ENCODE data around the gene CCNO. TPM values are rescaled to one million over a fixed set of nuclear protein-coding genes. Genes with fewer than 3 reads are reported as not detected.
A peak's percentile ranks its signal among the peaks of the same experiment; 100 is the strongest.

CCNO gene, protein sequence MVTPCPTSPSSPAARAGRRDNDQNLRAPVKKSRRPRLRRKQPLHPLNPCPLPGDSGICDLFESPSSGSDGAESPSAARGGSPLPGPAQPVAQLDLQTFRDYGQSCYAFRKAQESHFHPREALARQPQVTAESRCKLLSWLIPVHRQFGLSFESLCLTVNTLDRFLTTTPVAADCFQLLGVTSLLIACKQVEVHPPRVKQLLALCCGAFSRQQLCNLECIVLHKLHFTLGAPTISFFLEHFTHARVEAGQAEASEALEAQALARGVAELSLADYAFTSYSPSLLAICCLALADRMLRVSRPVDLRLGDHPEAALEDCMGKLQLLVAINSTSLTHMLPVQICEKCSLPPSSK
- under 1 TPM in 1 of 4 donors, not detected in 3; 0.49 TPM for polyA plus RNA-seq
- long read RNA-seq, donor 1: 0 reads
- long read RNA-seq, donor 2: 0 reads
- long read RNA-seq, donor 3: 0 reads
- long read RNA-seq, donor 4: 0 reads
- long read RNA-seq, donor 5: 0 reads
- long read RNA-seq, donor 6: 0 reads
- long read RNA-seq, donor 7: 0 reads
- long read RNA-seq, donor 8: 0 reads
- long read RNA-seq, donor 9: 0 reads
- long read RNA-seq, donor 10: 0 reads

- 0 to 1% (median 0%) methylated on average over 85 to 106 of the region's 106 CpGs for WGBS, 3 donors
- FAIRE-seq: no peak
- Histone ChIP-seq H3K27ac (ENCODE audit: low read depth in 1 of 3, low read length in 2 of 3) (no peak within 1 kb of the TSS), H3K27me3 (ENCODE audit: control insufficient read depth in 3 of 3, insufficient read depth in 3 of 3, low read length in 3 of 3) (peaks cover 12 to 90% (median 49%) of the 10 kb centered on the region in 3 donors), H3K4me3 (ENCODE audit: low read depth in 1 of 3, low read length in 3 of 3) (peak within 1 kb of the TSS; percentile 36 to 57 (median 47)), H3K36me3 (ENCODE audit: control insufficient read depth in 3 of 3, insufficient read depth in 2 of 3, low read depth in 1 of 3, low read length in 3 of 3) (no peaks in the 10 kb centered on the region), H3K9me3 (ENCODE audit: control insufficient read depth in 2 of 2, insufficient read depth in 1 of 2, low read depth in 1 of 2, low read length in 1 of 2) (no peaks in the 10 kb centered on the region), H3K4me1 (ENCODE audit: control insufficient read depth in 3 of 3, insufficient read depth in 2 of 3, low read depth in 1 of 3, low read length in 2 of 3) (peaks cover 0 to 34% (median 3%) of the 10 kb centered on the region in 3 donors)
- peak; percentile 61 to 69 for DNase-seq
These were observed at the start of gene CCNO for GRCh38 chr5:55232985-55233928. CCNO (minus strand) TSS chr5:55233608; CDS start chr5:55233523, 85 bp downstream.

DNA sequence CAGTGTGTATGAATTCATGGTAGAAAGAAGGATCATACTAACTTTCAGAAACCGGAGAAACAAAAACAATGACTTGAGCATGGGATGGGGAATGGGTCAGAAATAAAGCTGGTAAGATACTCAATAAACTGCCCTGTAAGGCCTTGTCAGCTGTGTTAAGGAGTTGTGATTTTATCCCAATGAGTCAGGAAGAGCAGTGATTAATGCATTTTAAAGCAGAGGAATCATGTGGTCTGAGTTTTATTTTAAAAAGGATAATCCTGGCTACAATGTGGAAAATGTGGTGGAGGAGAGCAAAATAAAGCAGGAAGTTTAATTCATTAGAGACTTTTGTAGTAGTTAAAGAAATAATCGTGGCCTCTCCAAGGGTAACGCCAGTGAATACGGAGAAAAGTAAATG lies 45.4 kb upstream of the CCNO start:
- Histone ChIP-seq H3K36me3 (ENCODE audit: control insufficient read depth in 3 of 3, insufficient read depth in 2 of 3, low read depth in 1 of 3, low read length in 3 of 3) (peaks cover 14 to 27% (median 21%) of the 10 kb centered on the region in 3 donors), H3K9me3 (ENCODE audit: control insufficient read depth in 2 of 2, insufficient read depth in 1 of 2, low read depth in 1 of 2, low read length in 1 of 2) (no peaks in the 10 kb centered on the region), H3K4me3 (ENCODE audit: low read depth in 1 of 3, low read length in 3 of 3) (no peak overlapping the region), H3K4me1 (ENCODE audit: control insufficient read depth in 3 of 3, insufficient read depth in 2 of 3, low read depth in 1 of 3, low read length in 2 of 3) (no peaks in the 10 kb centered on the region), H3K27me3 (ENCODE audit: control insufficient read depth in 3 of 3, insufficient read depth in 3 of 3, low read length in 3 of 3) (no peaks in the 10 kb centered on the region), H3K27ac (ENCODE audit: low read depth in 1 of 3, low read length in 2 of 3) (no peak overlapping the region)
- WGBS, 3 donors: 95 to 99% (median 96%) methylated on average over 4 of the region's 4 CpGs
- FAIRE-seq (no peak), DNase-seq (no peak)

DNA sequence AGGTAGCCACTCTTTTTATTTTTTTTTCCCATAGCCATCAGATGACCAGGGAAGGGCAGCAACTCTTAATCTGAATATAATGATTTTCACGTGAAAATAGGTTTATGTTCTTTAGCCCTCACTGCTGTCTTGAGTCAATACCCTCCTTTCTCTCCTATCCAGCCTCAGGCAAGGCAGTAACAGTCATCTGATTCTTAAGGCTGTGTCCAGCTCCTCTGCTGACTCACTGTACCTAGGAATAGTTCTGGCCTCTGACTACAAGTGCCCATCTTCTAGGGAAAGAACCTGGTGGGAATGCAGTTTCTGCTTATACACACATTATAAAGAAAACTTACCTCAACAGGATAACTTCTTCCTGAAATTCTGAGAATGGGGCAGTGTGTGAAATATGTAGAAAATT lies 43.4 kb upstream of the CCNO start:
- Histone ChIP-seq H3K36me3 (ENCODE audit: control insufficient read depth in 3 of 3, insufficient read depth in 2 of 3, low read depth in 1 of 3, low read length in 3 of 3) (peaks cover 14 to 28% (median 22%) of the 10 kb centered on the region in 3 donors), H3K27me3 (ENCODE audit: control insufficient read depth in 3 of 3, insufficient read depth in 3 of 3, low read length in 3 of 3) (no peaks in the 10 kb centered on the region), H3K27ac (ENCODE audit: low read depth in 1 of 3, low read length in 2 of 3) (no peak overlapping the region), H3K9me3 (ENCODE audit: control insufficient read depth in 2 of 2, insufficient read depth in 1 of 2, low read depth in 1 of 2, low read length in 1 of 2) (no peaks in the 10 kb centered on the region), H3K4me3 (ENCODE audit: low read depth in 1 of 3, low read length in 3 of 3) (no peak overlapping the region), H3K4me1 (ENCODE audit: control insufficient read depth in 3 of 3, insufficient read depth in 2 of 3, low read depth in 1 of 3, low read length in 2 of 3) (no peaks in the 10 kb centered on the region)
- DNase-seq (no peak), FAIRE-seq (no peak)
- WGBS, 3 donors: 88 to 92% (median 89%) methylated on average over 1 of the region's 1 CpG

- no peaks in the 10 kb centered on the region for H3K4me1 ChIP-seq (ENCODE audit: control insufficient read depth in 3 of 3, insufficient read depth in 2 of 3, low read depth in 1 of 3, low read length in 2 of 3)
- no peak overlapping the region for H3K27ac ChIP-seq (ENCODE audit: low read depth in 1 of 3, low read length in 2 of 3)
- FAIRE-seq (no peak), DNase-seq (peak in 1 of 2 donors; percentile 15)
- 94 to 97% (median 97%) methylated on average over 3 of the region's 3 CpGs for WGBS, 3 donors
- no peaks in the 10 kb centered on the region for H3K9me3 ChIP-seq (ENCODE audit: control insufficient read depth in 2 of 2, insufficient read depth in 1 of 2, low read depth in 1 of 2, low read length in 1 of 2)
- no peak overlapping the region for H3K4me3 ChIP-seq (ENCODE audit: low read depth in 1 of 3, low read length in 3 of 3)
- H3K27me3 ChIP-seq (ENCODE audit: control insufficient read depth in 3 of 3, insufficient read depth in 3 of 3, low read length in 3 of 3): no peaks in the 10 kb centered on the region
- peaks cover 6 to 13% (median 11%) of the 10 kb centered on the region in 3 donors for H3K36me3 ChIP-seq (ENCODE audit: control insufficient read depth in 3 of 3, insufficient read depth in 2 of 3, low read depth in 1 of 3, low read length in 3 of 3)
These were observed 24.9 kb upstream of the CCNO start for GRCh38 chr5:55258339-55258738.

DNA sequence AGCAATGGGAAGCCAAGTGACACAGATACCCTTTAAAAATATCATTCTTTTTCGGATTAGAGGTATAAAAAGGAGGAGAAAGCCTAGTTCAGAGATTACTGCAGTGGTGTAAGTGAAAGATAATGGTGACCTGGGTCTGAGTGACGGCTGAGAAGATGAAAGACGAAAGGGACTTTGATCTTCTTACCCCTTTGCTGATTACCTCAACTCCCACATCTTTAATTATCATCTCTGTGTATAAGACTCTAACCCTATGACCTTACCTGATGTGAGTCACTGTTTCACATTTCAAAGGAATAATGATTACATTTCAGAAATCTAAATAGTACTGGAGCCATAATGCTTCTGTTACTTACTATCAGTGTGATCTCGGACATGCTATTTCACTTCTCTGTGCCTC lies 21.4 kb upstream of the CCNO start:
- DNase-seq: peak in 1 of 2 donors; percentile 18
- 49 to 79% (median 65%) methylated on average over 4 of the region's 4 CpGs for WGBS, 3 donors
- H3K36me3 ChIP-seq (ENCODE audit: control insufficient read depth in 3 of 3, insufficient read depth in 2 of 3, low read depth in 1 of 3, low read length in 3 of 3): peaks cover 6 to 11% (median 7%) of the 10 kb centered on the region in 3 donors

GRCh38 chr5:55250064-55250463 lies 16.7 kb upstream of the CCNO start:
- Histone ChIP-seq H3K27me3 (ENCODE audit: control insufficient read depth in 3 of 3, insufficient read depth in 3 of 3, low read length in 3 of 3) (peaks cover 0 to 3% (median 0%) of the 10 kb centered on the region in 3 donors), H3K36me3 (ENCODE audit: control insufficient read depth in 3 of 3, insufficient read depth in 2 of 3, low read depth in 1 of 3, low read length in 3 of 3) (peaks cover 0 to 2% (median 0%) of the 10 kb centered on the region in 3 donors), H3K4me3 (ENCODE audit: low read depth in 1 of 3, low read length in 3 of 3) (no peak overlapping the region), H3K4me1 (ENCODE audit: control insufficient read depth in 3 of 3, insufficient read depth in 2 of 3, low read depth in 1 of 3, low read length in 2 of 3) (no peaks in the 10 kb centered on the region), H3K9me3 (ENCODE audit: control insufficient read depth in 2 of 2, insufficient read depth in 1 of 2, low read depth in 1 of 2, low read length in 1 of 2) (peaks cover 0 to 2% of the 10 kb centered on the region in 2 donors), H3K27ac (ENCODE audit: low read depth in 1 of 3, low read length in 2 of 3) (no peak overlapping the region)
- 15 to 44% (median 34%) methylated on average over 1 of the region's 1 CpG for WGBS, 3 donors
- DNase-seq (no peak), FAIRE-seq (no peak)

More for the DNA sequence above, 21.4 kb upstream of the CCNO start:
- Histone ChIP-seq H3K27me3 (ENCODE audit: control insufficient read depth in 3 of 3, insufficient read depth in 3 of 3, low read length in 3 of 3) (no peaks in the 10 kb centered on the region), H3K9me3 (ENCODE audit: control insufficient read depth in 2 of 2, insufficient read depth in 1 of 2, low read depth in 1 of 2, low read length in 1 of 2) (no peaks in the 10 kb centered on the region), H3K4me3 (ENCODE audit: low read depth in 1 of 3, low read length in 3 of 3) (no peak overlapping the region), H3K4me1 (ENCODE audit: control insufficient read depth in 3 of 3, insufficient read depth in 2 of 3, low read depth in 1 of 3, low read length in 2 of 3) (no peaks in the 10 kb centered on the region), H3K27ac (ENCODE audit: low read depth in 1 of 3, low read length in 2 of 3) (no peak overlapping the region)
- no peak for FAIRE-seq

DNA sequence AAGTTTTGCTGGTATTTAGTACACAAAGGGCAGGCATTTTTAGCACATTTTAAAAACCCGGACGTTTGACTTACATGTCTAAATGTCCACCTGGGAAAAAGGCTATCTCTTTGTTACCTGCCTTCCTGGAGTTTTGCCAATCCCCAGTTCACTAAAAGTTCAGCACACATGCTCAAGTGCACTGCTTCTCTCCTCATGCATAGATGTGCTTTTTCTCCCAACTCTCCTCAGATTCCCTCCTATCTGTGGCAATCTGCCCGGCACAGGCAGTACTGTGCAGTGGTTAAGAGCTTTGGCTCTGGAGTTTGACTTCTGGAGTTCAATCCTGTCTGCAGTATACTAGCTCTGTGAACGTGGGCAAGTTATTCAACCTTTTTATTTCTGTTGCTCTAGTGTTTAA lies 8.3 kb upstream of the CCNO start:
- DNase-seq: no peak
- Histone ChIP-seq H3K27me3 (ENCODE audit: control insufficient read depth in 3 of 3, insufficient read depth in 3 of 3, low read length in 3 of 3) (peaks cover 0 to 30% (median 2%) of the 10 kb centered on the region in 3 donors), H3K4me3 (ENCODE audit: low read depth in 1 of 3, low read length in 3 of 3) (no peak overlapping the region), H3K27ac (ENCODE audit: low read depth in 1 of 3, low read length in 2 of 3) (no peak overlapping the region), H3K36me3 (ENCODE audit: control insufficient read depth in 3 of 3, insufficient read depth in 2 of 3, low read depth in 1 of 3, low read length in 3 of 3) (no peaks in the 10 kb centered on the region), H3K4me1 (ENCODE audit: control insufficient read depth in 3 of 3, insufficient read depth in 2 of 3, low read depth in 1 of 3, low read length in 2 of 3) (no peaks in the 10 kb centered on the region), H3K9me3 (ENCODE audit: control insufficient read depth in 2 of 2, insufficient read depth in 1 of 2, low read depth in 1 of 2, low read length in 1 of 2) (no peaks in the 10 kb centered on the region)
- 31 to 63% (median 40%) methylated on average over 4 of the region's 4 CpGs for WGBS, 3 donors
- FAIRE-seq: no peak

GRCh38 chr5:55236800-55237199 lies 3.4 kb upstream of the CCNO start:
- 58 to 73% (median 67%) methylated on average over 10 of the region's 10 CpGs for WGBS, 3 donors
- H3K27ac ChIP-seq (ENCODE audit: low read depth in 1 of 3, low read length in 2 of 3): no peak overlapping the region
- H3K36me3 ChIP-seq (ENCODE audit: control insufficient read depth in 3 of 3, insufficient read depth in 2 of 3, low read depth in 1 of 3, low read length in 3 of 3): no peaks in the 10 kb centered on the region
- peaks cover 8 to 66% (median 24%) of the 10 kb centered on the region in 3 donors for H3K27me3 ChIP-seq (ENCODE audit: control insufficient read depth in 3 of 3, insufficient read depth in 3 of 3, low read length in 3 of 3)
- FAIRE-seq (no peak), DNase-seq (no peak)
- no peak overlapping the region for H3K4me3 ChIP-seq (ENCODE audit: low read depth in 1 of 3, low read length in 3 of 3)
- peaks cover 0 to 26% (median 3%) of the 10 kb centered on the region in 3 donors for H3K4me1 ChIP-seq (ENCODE audit: control insufficient read depth in 3 of 3, insufficient read depth in 2 of 3, low read depth in 1 of 3, low read length in 2 of 3)
- no peaks in the 10 kb centered on the region for H3K9me3 ChIP-seq (ENCODE audit: control insufficient read depth in 2 of 2, insufficient read depth in 1 of 2, low read depth in 1 of 2, low read length in 1 of 2)
